Prostate gland (tissue), 2 donors: ENCODE data around the gene BIRC2. TPM values are rescaled to one million over a fixed set of nuclear protein-coding genes. Genes with fewer than 3 reads are reported as not detected.

Source experiments
- DNase-seq: peaks from one replicate; pipeline ENCODE4 v3.0.0-alpha.2; 2019; ENCODE audit warnings: low spot score
- H3K27ac ChIP-seq, 2 donors: fragments of 200-600 bp; sonication (generic); 2 replicates each; pipeline ENCODE4 v1.5.1; 2017 to 2019
- H3K27me3 ChIP-seq: fragments of 200-600 bp; sonication (generic); replicated peaks from 2 replicates; pipeline ENCODE4 v1.5.1; 2019; ENCODE audit not compliant: insufficient read depth
- H3K36me3 ChIP-seq, 2 donors: fragments of 200-600 bp; sonication (generic); 1 replicate in 1 of 2; 2 replicates in 1 of 2; pipeline versions ENCODE4 v1.5.1 to v1.8.1; 2017 to 2019
- H3K4me1 ChIP-seq: fragments of 200-600 bp; sonication (generic); replicated peaks from 2 replicates; pipeline ENCODE4 v1.5.1; 2019
- H3K4me3 ChIP-seq, 2 donors: fragments of 200-600 bp; sonication (generic); 2 replicates each; pipeline ENCODE4 v1.5.1; 2017 to 2019
- H3K9me3 ChIP-seq: fragments of 200-600 bp; sonication (generic); 2 replicates; pipeline ENCODE4 v1.5.1; 2017
- CTCF ChIP-seq, 4 experiments: fragments of 200-600 bp in 2 of 4; fragments of 450-650 bp in 2 of 4; sonication (generic) in 2 of 4; IDR thresholded peaks; 1 replicate in 3 of 4; 2 replicates in 1 of 4; pipeline ENCODE4 v1.5.1; 2016 to 2019; ENCODE audit warnings: antibody characterized with exemption in 4 of 4, mild to moderate bottlenecking in 2 of 4, moderate library complexity in 2 of 4
- POLR2A ChIP-seq: fragments of 450-650 bp; IDR thresholded peaks from one replicate; pipeline ENCODE4 v1.6.1; 2016; ENCODE audit warnings: antibody characterized with exemption, mild to moderate bottlenecking
- POLR2AphosphoS5 ChIP-seq: sonication (generic); formaldehyde crosslinking; IDR thresholded peaks from one replicate; pipeline ENCODE4 v1.6.1; 2017; ENCODE audit warnings: antibody characterized with exemption
- WGBS: methylation state at CpG from one replicate; pipeline ENCODE4 v1.1.5; 2018; 5-methylcytosine and 5-hydroxymethylcytosine counted together
- intact Hi-C: fragments of 100-400 bp; cut with DNase I; formaldehyde crosslinking; loops from one replicate; pipeline ENCODE4 v1.14.2; 2022
- total RNA-seq, 2 donors: library from RNA; depleted of rRNA; stranded (reverse); fragments of >200 nt; gene quantifications; one replicate each; pipeline ENCODE4 v1.1.0, GENCODE V29; 2016

Gene BIRC2
- total RNA-seq, 2 donors from 2014 or later = 48.7 to 54.5 TPM

GRCh38 chr11:102406099-102406498 is 59.1 kb downstream of the BIRC2 start:
- intact Hi-C loops = no loop called here
- H3K36me3 ChIP-seq = no peaks in the 10 kb centered on the region
- no peaks in the 10 kb centered on the region for H3K9me3 ChIP-seq
- 93% methylated on average over 2 of the region's 2 CpGs for WGBS
- H3K4me3 ChIP-seq = no peak overlapping the region
- no peaks in the 10 kb centered on the region for H3K27me3 ChIP-seq
- no peak for DNase-seq
- TF ChIP-seq POLR2A = no peak
- no peak for TF ChIP-seq CTCF (IDR thresholded peaks at IDR 0.05)
- no peak for TF ChIP-seq POLR2AphosphoS5
- no peaks in the 10 kb centered on the region for H3K4me1 ChIP-seq
- no peak overlapping the region for H3K27ac ChIP-seq

GRCh38 chr11:102407901-102408300 is 60.9 kb downstream of the BIRC2 start:
- DNase-seq = no peak
- no peaks in the 10 kb centered on the region for H3K27me3 ChIP-seq
- H3K9me3 ChIP-seq = no peaks in the 10 kb centered on the region
- H3K4me3 ChIP-seq = no peak overlapping the region
- WGBS = 42% methylated on average over 3 of the region's 3 CpGs
- no peak overlapping the region for H3K27ac ChIP-seq
- intact Hi-C loops = no loop called here
- TF ChIP-seq POLR2AphosphoS5 (no peak), POLR2A (no peak), CTCF (IDR thresholded peaks at IDR 0.05) (no peak)
- no peaks in the 10 kb centered on the region for H3K4me1 ChIP-seq
- H3K36me3 ChIP-seq = no peaks in the 10 kb centered on the region

DNA sequence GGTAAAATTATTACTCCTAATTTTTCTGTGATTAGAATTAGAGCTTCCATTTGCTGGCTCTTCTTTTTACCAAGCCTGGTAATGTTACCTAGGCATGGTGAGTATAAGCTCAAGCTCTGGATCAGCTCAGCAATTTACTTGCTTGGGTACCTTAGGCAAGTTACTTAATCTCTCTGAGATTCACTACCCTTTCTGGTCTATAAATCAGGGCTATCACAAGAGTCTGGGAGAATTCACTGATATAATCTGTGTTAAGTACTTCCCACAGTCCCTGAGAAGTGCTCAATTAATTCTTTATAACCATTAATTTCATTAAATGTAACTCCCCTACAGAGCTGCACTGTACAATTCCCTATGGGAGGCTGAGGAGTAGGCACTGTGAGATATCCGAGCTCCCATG is 61.3 kb downstream of the BIRC2 start:
- no peaks in the 10 kb centered on the region for H3K9me3 ChIP-seq
- H3K27ac ChIP-seq = no peak overlapping the region
- intact Hi-C loops = no loop called here
- H3K4me3 ChIP-seq = no peak overlapping the region
- no peaks in the 10 kb centered on the region for H3K36me3 ChIP-seq
- H3K27me3 ChIP-seq = no peaks in the 10 kb centered on the region
- no peaks in the 10 kb centered on the region for H3K4me1 ChIP-seq
- DNase-seq = no peak
- 96% methylated on average over 1 of the region's 1 CpG for WGBS
- TF ChIP-seq CTCF (IDR thresholded peaks at IDR 0.05) (no peak), POLR2A (no peak), POLR2AphosphoS5 (no peak)

- Histone ChIP-seq H3K27me3 (no peaks in the 10 kb centered on the region), H3K9me3 (no peaks in the 10 kb centered on the region), H3K4me1 (no peaks in the 10 kb centered on the region), H3K4me3 (no peak overlapping the region), H3K27ac (no peak overlapping the region), H3K36me3 (no peaks in the 10 kb centered on the region)
- no peak for TF ChIP-seq POLR2AphosphoS5
- no peak for TF ChIP-seq CTCF (IDR thresholded peaks at IDR 0.05)
- TF ChIP-seq POLR2A = no peak
- DNase-seq = no peak
- WGBS = 49% methylated on average over 5 of the region's 5 CpGs
- intact Hi-C loops = no loop called here
Measured at GRCh38 chr11:102410382-102410784, 63.4 kb downstream of the BIRC2 start.

- H3K36me3 ChIP-seq = no peaks in the 10 kb centered on the region
- no peaks in the 10 kb centered on the region for H3K4me1 ChIP-seq
- intact Hi-C loops = no loop called here
Measured at GRCh38 chr11:102411142-102411541, 64.1 kb downstream of the BIRC2 start.

More at GRCh38 chr11:102411142-102411541, 64.1 kb downstream of the BIRC2 start:
- Histone ChIP-seq H3K27me3 (no peaks in the 10 kb centered on the region), H3K27ac (no peak overlapping the region), H3K9me3 (no peaks in the 10 kb centered on the region), H3K4me3 (no peak overlapping the region)
- DNase-seq = no peak
- TF ChIP-seq CTCF (IDR thresholded peaks at IDR 0.05) (no peak), POLR2AphosphoS5 (no peak), POLR2A (no peak)
- 93% methylated on average over 7 of the region's 7 CpGs for WGBS
